Psoas muscle (tissue), 8 donors: ENCODE data around the gene BTN3A1. TPM values are rescaled to one million over a fixed set of nuclear protein-coding genes. Genes with fewer than 3 reads are reported as not detected.
A peak's percentile ranks its signal among the peaks of the same experiment; 100 is the strongest.

Experiments
- ATAC-seq, 4 donors: fragments of 200-7000 bp; cut with Tn5 transposase; one replicate each; pipeline ENCODE4 v1.9.1; 2020; ENCODE audit warnings: moderate library complexity in 3 of 4, mild to moderate bottlenecking in 2 of 4
- DNase-seq, 2 donors: peaks; one replicate each; pipeline ENCODE4 v3.0.0-alpha.2; 2020
- H3K27ac ChIP-seq: fragments of 200-600 bp; one replicate; pipeline ENCODE4 v1.8.0; 2022
- H3K27me3 ChIP-seq, 3 donors: fragments of 200-600 bp in 1 of 3; one replicate each; pipeline versions ENCODE4 v1.6.1 to v1.8.0; 2013 to 2022; ENCODE audit warnings: low read length in 2 of 3, mild to moderate bottlenecking in 2 of 3, moderate library complexity in 1 of 3; ENCODE audit not compliant: insufficient read depth in 3 of 3
- H3K36me3 ChIP-seq, 2 donors: fragments of 200-600 bp in 1 of 2; one replicate each; pipeline versions ENCODE4 v1.6.1 to v1.8.0; 2013 to 2022; ENCODE audit warnings: low read depth in 1 of 2, mild to moderate bottlenecking in 1 of 2, moderate library complexity in 1 of 2; ENCODE audit not compliant: insufficient read depth in 1 of 2
- H3K4me1 ChIP-seq: fragments of 200-600 bp; one replicate; pipeline ENCODE4 v1.8.0; 2022
- H3K4me3 ChIP-seq: fragments of 200-600 bp; one replicate; pipeline ENCODE4 v1.8.0; 2022; ENCODE audit warnings: mild to moderate bottlenecking
- H3K9me3 ChIP-seq: fragments of 200-600 bp; one replicate; pipeline ENCODE4 v1.8.0; 2022
- CTCF ChIP-seq: fragments of 200-600 bp; IDR thresholded peaks from one replicate; pipeline ENCODE4 v1.8.0; 2022; ENCODE audit warnings: antibody characterized with exemption
- WGBS, 3 donors: extraction: QIAGEN DNeasy Blood & Tissue Kit; methylation state at CpG; one replicate each; pipeline versions ENCODE4 v1.1.6 to v1.1.7; 2013; 5-methylcytosine and 5-hydroxymethylcytosine counted together
- intact Hi-C, 2 donors: fragments of 100-400 bp; cut with DNase I; formaldehyde crosslinking; loops; one replicate each; pipeline versions ENCODE4 v1.11.0 to v1.14.2; 2022
- polyA plus RNA-seq, 3 donors: library from polyadenylated mRNA; stranded (reverse); fragments of 200-250 nt; gene quantifications; one replicate each; pipeline ENCODE4 v1.2.3, GENCODE V29; 2013
- total RNA-seq, 4 donors: library from RNA; stranded (reverse); fragmentation: NEBNext Ultra II Directional in 2 of 4; extraction: Animal tissue kit (Norgen Biotek cat#: 25700) in 2 of 4; gene quantifications; one replicate each; pipeline versions ENCODE4 v1.2.1 to v1.2.4, GENCODE V29; 2021 to 2023
- donor health status: healthy with polysubstance abuse.
- donor health status: DM: no; HTN: no; CAD: no; lungs with moderate emphysema.
- donor health status: Bipolar disorder and iron deficiency.
- donor health status: healthy.
- donor health status: DM: yes; HTN: yes; CAD: no.
- donor health status: DM: no; HTN: no; CAD: no.
- donor health status: DM: no; HTN: no; CAD: no.
- donor health status: DM: yes; HTN: yes; CAD: no.

BTN3A1 gene
- total and polyA plus RNA-seq, 7 donors, result 1.8 to 9.3 (median 3.3) TPM

GRCh38 chr6:26452631-26453235, 50.7 kb downstream of the BTN3A1 start:
- Histone ChIP-seq H3K27me3 (no peaks in the 10 kb centered on the region), H3K27ac (no peak overlapping the region), H3K4me1 (peaks cover 4% of the 10 kb centered on the region), H3K4me3 (no peak overlapping the region), H3K36me3 (no peaks in the 10 kb centered on the region), H3K9me3 (no peaks in the 10 kb centered on the region)
- TF ChIP-seq CTCF, result no peak
- ATAC-seq, result no peak
- DNase-seq, result no peak
- WGBS, 3 donors, result 41 to 72% (median 51%) methylated on average over 1 of the region's 1 CpG
- intact Hi-C loops, result no loop called here

- no peaks in the 10 kb centered on the region for H3K9me3 ChIP-seq
- H3K4me3 ChIP-seq, result no peak overlapping the region
- intact Hi-C loops, result loop anchor here in 1 of 2 donors (5.0 kb wide), 1 partner anchor 32 kb away; no protein-coding TSS in a partner anchor
These were observed 52.6 kb downstream of the BTN3A1 start for GRCh38 chr6:26454631-26455030.

GRCh38 chr6:26455357-26455970, 53.4 kb downstream of the BTN3A1 start:
- intact Hi-C loops, result loop anchor here in 1 of 2 donors (5.0 kb wide), 1 partner anchor 33 kb away; no protein-coding TSS in a partner anchor
- Histone ChIP-seq H3K36me3 (peaks cover 0 to 15% of the 10 kb centered on the region in 2 donors), H3K4me1 (peaks cover 20% of the 10 kb centered on the region), H3K27ac (no peak overlapping the region), H3K9me3 (no peaks in the 10 kb centered on the region), H3K27me3 (no peaks in the 10 kb centered on the region), H3K4me3 (no peak overlapping the region)
- ATAC-seq (no peak), DNase-seq (no peak)
- TF ChIP-seq CTCF, result no peak
- 92 to 95% (median 93%) methylated on average over 3 of the region's 3 CpGs for WGBS, 3 donors

More at GRCh38 chr6:26454631-26455030, 52.6 kb downstream of the BTN3A1 start:
- no peak for ATAC-seq
- DNase-seq, result no peak
- no peaks in the 10 kb centered on the region for H3K27me3 ChIP-seq
- H3K36me3 ChIP-seq, result peaks cover 0 to 7% of the 10 kb centered on the region in 2 donors
- no peak overlapping the region for H3K27ac ChIP-seq
- 92 to 95% (median 94%) methylated on average over 1 of the region's 1 CpG for WGBS, 3 donors
- H3K4me1 ChIP-seq, result peaks cover 15% of the 10 kb centered on the region
- no peak for TF ChIP-seq CTCF

- Histone ChIP-seq H3K9me3 (no peaks in the 10 kb centered on the region), H3K4me1 (peaks cover 27% of the 10 kb centered on the region), H3K27me3 (no peaks in the 10 kb centered on the region), H3K36me3 (peaks cover 0 to 28% of the 10 kb centered on the region in 2 donors), H3K4me3 (peak overlapping the region; percentile 90), H3K27ac (peak overlapping the region; percentile 93)
- intact Hi-C loops, result loop anchor here in 1 of 2 donors (5.0 kb wide), 1 partner anchor 35 kb away; no protein-coding TSS in a partner anchor
- TF ChIP-seq CTCF, result no peak
- ATAC-seq (peak; percentile 54 to 76 (median 67)), DNase-seq (peak; percentile 39 to 56)
- WGBS, 3 donors, result 6 to 10% (median 10%) methylated on average over 9 of the region's 9 CpGs
These were observed 55.3 kb downstream of the BTN3A1 start for GRCh38 chr6:26457264-26457805.
